NCI-H345 treated with DMSO at 0.1 percent for 48 hours (cell line): ENCODE measurements around the gene DCAF11.

Source experiments
- DNase-seq: peaks from one replicate; lab custom pipeline; 2025; ENCODE audit not compliant: unreplicated experiment; lab: John Stamatoyannopoulos, UW

Gene DCAF11

DNA sequence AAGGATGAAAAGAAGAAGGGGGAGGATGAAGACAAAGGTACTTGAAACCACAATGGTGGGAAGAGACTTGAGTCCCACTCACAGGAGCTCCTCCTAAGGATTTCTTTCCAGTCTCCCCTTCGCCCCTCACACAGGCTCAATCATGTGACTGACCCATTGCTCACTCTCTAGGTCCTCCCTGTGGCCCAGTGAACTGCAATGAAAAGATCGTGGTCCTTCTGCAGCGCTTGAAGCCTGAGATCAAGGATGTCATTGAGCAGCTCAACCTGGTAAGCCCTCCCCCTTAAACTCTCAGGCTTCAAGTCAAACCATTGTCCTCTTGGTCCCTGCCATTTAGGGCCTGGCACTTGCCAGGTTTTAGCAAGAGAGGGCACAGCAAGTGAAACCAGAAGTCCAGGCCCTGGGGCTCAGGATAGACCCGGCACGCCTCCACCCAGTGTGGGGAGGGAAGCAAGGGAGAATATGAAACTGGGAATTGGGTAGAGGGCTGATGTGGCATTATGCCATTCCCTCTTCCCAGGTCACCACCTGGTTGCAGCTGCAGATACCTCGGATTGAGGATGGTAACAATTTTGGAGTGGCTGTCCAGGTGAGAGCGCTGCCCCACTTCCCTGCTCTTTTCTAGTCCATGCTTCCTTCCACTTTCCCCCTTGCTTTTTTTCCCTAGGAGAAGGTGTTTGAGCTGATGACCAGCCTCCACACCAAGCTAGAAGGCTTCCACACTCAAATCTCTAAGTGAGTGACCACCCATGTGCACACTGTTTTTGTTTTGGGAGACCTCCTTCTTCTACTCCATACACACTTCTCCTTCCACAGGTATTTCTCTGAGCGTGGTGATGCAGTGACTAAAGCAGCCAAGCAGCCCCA is 23.2 kb downstream of the DCAF11 start:
- DNase-seq = no peak

DNA sequence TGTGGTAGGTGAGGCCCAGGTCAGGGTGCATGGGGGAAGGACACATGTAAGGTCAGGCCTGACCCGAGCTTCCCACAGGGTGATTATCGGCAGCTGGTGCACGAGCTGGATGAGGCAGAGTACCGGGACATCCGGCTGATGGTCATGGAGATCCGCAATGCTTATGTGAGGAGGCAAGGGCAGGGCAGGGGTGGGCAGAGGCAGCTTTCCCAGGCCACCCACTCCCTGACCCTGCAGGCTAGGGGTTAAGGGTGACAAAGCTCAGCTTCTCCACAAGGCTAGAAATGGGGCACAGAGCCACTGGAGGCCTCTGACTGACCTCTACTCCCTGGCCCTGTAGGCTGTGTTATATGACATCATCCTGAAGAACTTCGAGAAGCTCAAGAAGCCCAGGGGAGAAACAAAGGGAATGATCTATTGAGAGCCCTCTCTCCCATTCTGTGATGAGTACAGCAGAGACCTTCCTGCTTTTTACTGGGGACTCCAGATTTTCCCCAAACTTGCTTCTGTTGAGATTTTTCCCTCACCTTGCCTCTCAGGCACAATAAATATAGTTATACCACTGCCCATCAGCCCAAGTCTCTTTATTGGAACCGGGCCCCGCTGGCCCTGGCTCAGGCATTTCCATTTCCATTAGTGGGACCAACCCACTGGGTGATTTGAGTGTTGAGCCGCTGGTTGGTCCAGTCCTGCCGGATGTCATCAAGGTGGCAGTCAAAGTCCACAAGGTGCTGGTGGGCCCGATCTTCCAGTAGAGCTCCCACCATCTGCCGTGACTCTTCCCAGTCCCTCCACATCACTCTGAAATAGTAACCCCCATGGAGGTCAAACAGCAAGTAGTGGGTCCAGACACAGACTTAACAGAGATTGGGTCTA is 24.1 kb downstream of the DCAF11 start:
- no peak for DNase-seq

DNA sequence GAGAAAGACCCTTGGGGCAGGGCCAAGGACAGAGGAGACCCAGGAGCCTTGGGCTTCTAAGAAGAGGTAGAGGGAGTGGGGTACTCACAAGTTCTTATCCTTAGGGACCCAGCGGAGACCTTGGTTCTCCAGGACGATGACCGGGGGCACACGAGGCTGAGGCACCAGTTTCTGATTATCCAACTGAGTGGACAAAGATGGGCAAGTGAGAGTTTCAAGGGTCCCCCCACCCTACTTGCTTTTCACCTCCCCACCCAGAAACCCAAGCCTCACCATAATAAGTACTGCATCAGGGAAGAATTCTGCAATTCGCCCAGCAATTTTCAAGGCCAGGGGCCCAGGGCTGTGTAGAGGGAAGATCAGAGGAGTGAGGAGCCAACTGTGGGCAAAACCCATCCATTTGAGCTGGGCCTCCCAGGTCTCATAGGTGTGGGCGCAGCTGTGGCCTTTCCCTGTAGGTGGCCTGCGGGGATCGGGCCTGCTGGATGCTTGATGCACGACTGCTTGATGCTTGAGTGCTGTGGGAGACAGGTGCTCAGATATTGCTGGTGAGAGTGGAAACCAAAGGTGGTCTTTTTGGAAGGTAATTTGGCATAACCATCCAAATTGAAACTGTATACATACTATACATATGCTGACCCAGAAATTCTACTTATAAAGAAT is 24.8 kb downstream of the DCAF11 start:
- DNase-seq = no peak

DNA sequence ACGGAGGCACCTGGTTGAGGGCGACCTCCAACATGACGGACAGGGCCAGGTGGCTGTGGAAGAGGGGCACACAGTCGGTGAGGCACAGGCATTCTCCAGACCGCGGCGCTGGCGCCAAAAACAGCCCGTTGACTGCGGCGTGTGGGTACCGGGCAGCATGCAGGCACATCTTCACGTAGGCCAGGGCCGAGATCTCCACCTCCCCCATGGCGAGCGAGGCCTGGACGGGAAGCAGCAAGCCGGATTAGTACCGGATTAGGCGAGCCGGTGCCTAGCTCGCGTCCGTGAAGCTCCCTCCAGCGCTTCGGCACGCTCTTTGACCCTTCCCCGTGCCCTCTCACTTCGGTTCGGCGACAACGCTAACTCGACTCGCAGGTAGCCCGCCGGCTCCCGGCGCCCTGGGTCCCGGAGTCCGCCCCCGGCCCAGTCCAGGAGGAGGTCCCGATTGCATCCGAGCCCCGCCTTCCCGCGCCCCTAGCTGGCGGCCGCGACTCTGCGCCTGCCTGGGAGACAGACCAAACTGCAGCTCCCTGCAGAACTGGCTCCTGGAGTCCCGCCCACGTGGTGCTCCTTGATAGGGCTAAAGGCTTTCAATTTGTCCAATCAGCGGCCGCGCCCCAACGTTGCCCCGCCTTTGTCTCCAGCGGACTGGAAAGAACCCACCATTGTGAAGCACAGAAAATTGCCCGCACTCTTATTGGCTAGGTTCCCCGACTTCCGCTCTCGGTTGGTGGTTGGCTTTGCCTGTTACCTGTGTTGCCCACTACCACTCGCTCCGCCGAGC is 26.7 kb downstream of the DCAF11 start, which contains the start of gene EMC9:
EMC9 (minus strand) TSS at position 495 of the 784 bp plus-strand sequence; CDS start at position 208, 287 bp downstream.
- DNase-seq = peak; percentile 99

DNA sequence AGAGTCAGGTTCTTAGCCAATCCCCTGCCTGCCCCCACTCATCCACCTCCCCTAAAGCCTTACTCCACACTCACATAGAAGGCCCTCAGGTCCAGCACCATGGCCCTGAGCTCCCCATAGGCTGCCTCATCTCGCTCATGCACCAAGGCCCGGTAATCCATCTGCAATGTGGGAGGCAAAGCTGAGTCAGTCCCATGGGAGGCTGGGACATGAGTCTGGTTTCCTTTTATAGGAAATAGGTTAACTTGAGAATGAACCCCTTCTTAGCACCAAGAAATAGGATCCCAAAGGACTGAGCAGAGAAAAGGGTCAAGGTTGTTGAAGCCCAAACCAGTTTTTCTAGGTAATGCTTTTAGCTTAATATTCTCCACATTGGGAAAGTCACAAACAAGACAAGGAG is 28.9 kb downstream of the DCAF11 start:
- no peak for DNase-seq

DNA sequence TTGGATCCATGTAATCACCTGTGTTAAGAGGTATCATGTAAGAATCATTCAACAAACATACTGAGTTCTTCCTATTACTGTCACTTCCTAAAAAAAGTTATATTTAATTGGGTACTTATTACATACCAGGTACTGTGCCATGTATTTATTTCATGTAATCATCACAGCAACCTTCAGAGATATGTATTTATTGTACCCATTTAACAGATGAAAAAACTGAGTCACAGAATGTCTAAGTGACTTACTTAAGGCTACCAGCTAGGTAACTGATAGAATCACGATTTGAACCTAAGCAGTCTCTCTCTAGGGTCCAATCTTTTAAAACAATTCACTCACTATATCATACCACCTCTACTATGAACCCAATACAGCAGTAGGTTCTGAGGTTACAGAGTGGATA is 29.9 kb downstream of the DCAF11 start:
- no peak for DNase-seq

DNA sequence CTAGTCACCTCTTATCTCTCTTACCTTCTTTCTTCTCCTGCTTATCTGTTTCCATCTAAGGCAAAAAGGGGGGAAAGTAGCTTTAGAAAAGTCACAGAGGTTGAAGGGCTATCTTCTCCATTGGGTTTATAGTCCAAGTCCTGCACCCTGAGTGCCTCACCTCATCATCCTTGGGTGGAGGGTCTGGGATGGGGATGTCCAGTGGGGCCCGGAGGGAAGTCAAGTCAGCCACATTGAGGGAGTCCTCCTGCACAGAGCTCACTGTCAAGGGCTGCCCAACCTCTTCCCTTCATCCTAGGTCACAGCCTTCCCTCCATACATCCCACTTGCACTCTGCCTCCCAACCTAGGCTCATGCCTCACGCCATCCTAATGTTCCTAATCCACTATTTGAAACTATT is 30.6 kb downstream of the DCAF11 start:
- no peak for DNase-seq

DNA sequence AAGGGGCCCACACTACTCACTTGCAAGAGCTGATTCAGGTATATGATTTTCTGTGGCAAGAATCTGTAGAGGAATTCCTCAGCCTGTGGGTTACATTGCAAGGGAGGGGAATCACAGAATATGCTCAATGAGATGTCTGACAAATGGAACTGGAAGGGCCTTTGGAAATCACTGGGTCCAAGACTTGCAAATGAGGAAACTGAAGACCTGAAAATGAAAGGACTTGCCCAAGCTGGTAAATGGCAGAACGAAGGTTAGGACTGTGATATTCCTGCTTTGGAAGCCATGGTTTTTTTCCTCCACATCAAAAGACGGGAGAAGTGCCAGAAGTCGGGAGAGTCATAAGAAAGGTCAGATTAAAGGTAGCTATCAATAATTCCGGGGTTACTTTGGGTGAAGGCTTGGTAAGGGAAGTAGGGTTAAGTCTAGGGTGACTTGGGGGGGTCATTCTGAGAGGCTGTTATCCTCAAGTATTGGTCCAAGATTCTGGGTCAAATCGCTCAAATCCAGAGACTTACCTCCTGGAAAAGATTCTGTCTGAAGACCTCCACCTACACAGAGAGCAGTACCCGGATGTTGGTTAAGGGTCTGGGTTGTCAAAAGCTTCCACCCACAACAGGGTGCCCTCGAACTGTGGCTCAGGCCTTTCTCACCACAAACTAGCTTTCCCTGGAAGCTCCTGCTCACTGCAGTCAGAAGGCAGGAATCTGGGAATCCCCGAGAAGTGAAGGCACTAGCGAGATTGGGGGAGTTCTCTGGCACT is 31.3 kb downstream of the DCAF11 start:
- no peak for DNase-seq

DNA sequence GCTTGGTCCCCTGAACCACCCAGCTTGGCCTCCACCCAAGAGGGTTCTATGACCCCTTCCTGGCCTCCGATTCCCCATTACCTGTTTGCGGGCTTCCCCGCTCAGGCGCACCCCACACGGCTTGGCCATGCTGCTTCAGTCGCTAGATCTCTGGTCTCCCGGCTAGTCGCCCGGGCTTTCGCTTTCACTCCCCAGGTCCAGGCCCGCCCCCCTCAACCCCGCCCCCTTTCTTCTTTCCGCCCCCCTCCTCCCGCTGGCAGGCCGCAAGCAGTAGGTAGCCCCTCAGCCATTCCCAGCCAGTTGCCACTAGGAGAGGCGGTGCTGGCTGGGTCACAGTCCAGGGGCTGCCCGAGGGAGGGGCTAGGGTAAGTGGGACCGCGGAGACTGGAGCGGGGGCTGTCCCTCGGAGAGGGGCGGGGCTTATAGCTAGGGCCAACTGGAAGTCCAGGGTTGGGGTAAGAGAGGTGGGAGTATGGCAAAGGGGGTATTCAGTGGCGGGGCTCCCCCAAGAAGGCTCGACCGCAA is 31.9 kb downstream of the DCAF11 start, which contains the start of gene PSME2:
PSME2 (minus strand) TSS at position 158 of the 525 bp plus-strand sequence; CDS start at position 129, 29 bp downstream.
- DNase-seq = peak; percentile 88

DNA sequence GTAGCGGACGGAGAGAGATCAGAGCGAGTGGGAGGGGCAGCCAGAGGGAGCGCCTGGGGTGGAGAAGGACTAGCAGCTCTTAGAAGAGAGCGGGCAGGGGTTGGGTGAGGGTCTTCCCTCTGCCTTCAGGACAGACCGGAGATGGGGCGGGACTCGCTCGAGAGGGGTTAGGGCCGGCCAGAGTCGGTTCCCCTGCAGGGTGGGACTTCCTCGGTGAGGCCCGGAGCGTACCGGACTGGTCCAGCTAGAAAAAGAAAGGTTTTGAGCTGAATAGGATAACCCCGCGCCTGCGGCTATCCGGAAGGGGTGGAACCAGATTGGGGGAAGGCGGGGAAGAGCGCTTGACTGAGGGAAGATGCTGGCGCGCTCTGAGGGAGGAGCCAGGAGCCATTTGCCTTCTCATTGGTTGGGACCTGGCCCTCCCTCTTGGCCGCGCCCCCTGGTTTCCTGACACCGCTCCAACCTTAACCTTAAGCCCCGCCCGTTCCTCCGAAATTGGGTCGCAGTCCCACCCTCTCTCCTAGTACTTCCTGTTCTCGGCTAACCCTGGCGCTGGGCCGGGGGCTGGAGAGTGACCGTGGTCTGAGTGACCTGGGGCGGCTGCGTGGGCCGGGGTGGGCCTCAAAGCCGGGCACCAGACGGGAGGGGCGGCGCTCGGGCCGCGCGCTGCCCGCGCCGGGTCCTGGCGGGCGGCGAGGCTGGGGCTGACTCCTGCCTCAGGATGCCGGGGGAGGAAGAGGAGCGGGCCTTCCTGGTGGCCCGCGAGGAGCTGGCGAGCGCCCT is 32.6 kb downstream of the DCAF11 start, which contains the start of gene RNF31:
RNF31 (plus strand) TSS at position 521 of the 783 bp plus-strand sequence; CDS start at position 722, 201 bp downstream.
- peak; percentile 97 for DNase-seq

DNA sequence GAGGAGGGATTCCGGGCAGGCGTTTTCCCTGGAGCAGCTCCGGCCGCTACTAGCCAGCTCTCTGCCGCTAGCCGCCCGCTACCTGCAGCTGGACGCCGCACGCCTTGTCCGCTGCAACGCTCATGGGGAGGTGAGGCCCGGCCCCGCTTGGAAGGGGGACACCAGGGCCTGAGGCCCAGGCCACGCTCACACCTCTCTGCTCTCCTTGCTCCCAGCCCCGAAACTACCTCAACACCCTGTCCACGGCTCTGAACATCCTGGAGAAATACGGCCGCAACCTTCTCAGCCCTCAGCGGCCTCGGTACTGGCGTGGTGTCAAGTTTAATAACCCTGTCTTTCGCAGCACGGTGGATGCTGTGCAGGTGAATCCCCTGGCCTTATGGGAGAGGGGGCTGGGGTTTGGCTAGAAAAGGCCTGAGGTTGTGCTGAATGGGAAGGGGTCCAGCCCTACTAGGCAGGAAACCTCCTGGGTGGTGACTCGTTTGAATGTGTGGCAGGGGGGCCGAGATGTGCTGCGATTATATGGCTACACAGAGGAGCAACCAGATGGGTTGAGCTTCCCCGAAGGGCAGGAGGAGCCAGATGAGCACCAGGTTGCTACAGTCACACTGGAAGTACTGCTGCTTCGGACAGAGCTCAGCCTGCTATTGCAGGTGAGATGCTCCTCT is 33.3 kb downstream of the DCAF11 start:
- no peak for DNase-seq

DNA sequence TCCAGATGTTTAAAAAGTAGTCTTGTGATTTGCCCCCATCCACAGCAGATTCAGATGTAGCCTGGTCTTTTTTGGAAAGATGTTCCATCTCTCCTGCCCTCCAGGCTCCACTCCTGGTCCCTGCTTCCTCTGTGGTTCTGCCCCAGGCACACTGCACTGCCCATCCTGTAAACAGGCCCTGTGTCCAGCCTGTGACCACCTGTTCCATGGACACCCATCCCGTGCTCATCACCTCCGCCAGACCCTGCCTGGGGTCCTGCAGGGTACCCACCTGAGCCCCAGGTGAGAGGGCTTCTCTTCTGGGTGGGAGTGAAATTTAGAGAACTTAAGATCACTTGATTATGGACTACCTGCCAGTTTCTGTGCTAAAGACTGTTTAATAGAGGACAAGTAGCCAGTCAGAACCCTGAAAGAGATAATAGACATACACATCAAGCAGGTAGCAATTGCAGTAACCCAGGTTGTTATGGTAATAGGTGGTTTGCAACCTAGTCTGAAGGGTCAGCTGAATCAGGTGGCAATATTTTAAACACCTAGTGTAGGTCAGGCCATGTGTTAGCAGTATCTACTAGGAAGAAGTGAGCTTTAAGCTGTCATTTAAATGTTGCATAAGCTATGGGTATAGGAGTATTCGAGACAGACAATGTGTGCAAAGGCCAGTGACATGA is 34.9 kb downstream of the DCAF11 start:
- no peak for DNase-seq

DNA sequence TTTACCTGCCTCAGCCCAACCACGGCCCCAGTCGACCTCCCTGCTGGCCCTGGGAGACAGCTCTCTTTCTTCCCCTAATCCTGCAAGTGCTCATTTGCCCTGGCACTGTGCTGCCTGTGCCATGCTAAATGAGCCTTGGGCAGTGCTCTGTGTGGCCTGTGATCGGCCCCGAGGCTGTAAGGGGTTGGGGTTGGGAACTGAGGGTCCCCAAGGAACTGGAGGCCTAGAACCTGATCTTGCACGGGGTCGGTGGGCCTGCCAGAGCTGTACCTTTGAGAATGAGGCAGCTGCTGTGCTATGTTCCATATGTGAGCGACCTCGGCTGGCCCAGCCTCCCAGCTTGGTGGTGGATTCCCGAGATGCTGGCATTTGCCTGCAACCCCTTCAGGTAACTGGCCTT is 35.5 kb downstream of the DCAF11 start:
- no peak for DNase-seq

DNA sequence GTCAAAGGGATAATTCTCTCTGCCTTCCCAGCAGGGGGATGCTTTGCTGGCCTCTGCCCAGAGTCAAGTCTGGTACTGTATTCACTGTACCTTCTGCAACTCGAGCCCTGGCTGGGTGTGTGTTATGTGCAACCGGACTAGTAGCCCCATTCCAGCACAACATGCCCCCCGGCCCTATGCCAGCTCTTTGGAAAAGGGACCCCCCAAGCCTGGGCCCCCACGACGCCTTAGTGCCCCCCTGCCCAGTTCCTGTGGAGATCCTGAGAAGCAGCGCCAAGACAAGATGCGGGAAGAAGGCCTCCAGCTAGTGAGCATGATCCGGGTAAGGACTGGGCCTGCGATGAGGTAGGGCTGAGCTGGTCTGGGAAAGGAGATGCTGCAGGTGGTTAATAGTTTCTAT is 36.0 kb downstream of the DCAF11 start:
- DNase-seq = no peak

DNA sequence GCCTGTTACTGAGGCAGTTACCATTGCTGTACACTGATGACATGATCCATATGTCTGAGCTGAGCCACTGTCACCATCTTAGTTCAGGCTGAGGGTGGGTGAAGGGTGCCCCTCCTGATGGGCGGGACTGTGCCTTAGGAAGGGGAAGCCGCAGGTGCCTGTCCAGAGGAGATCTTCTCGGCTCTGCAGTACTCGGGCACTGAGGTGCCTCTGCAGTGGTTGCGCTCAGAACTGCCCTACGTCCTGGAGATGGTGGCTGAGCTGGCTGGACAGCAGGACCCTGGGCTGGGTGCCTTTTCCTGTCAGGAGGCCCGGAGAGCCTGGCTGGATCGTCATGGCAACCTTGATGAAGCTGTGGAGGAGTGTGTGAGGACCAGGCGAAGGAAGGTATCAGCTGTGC is 36.4 kb downstream of the DCAF11 start:
- DNase-seq = no peak

DNA sequence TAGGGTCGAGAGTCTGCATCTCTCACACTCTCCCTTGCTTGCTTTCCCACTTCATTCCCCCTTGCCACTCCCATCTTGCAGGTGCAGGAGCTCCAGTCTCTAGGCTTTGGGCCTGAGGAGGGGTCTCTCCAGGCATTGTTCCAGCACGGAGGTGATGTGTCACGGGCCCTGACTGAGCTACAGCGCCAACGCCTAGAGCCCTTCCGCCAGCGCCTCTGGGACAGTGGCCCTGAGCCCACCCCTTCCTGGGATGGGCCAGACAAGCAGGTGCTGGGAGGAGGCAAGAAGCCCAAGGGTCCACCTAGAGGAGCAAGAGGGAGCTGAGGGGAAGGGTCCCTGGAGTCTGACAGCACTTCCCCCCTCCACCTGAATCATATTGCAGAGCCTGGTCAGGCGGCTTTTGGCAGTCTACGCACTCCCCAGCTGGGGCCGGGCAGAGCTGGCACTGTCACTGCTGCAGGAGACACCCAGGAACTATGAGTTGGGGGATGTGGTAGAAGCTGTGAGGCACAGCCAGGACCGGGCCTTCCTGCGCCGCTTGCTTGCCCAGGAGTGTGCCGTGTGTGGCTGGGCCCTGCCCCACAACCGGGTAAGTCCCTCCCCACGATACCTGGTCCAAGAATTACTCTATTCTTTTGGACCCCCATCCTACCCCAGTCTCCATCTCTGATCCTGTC is 37.0 kb downstream of the DCAF11 start:
- DNase-seq = no peak

DNA sequence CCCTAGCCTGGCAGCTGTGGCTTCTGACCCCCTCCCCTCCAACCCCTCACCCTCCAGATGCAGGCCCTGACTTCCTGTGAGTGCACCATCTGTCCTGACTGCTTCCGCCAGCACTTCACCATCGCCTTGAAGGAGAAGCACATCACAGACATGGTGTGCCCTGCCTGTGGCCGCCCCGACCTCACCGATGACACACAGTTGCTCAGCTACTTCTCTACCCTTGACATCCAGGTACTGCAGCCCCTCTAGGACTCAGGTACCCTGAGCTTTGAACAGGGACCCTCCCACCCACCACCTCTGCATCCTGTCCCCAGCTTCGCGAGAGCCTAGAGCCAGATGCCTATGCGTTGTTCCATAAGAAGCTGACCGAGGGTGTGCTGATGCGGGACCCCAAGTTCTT is 40.5 kb downstream of the DCAF11 start:
- no peak for DNase-seq
